Panc1 (cell line): ENCODE measurements around the gene TMEM233. TPM values are rescaled to one million over a fixed set of nuclear protein-coding genes. Genes with fewer than 3 reads are reported as not detected.

ENCODE experiments used
- ATAC-seq: fragments of 200-7000 bp; cut with Tn5 transposase; 2 replicates; pipeline ENCODE4 v1.9.1; 2020; ENCODE audit warnings: mild to moderate bottlenecking, moderate library complexity
- BruUV-seq: library from RNA; stranded (reverse); fragments of 400-500 nt; replicated peaks from 2 replicates; lab custom pipeline; 2021; lab: Mats Ljungman, UMichigan
- CTCF ChIA-PET: fragments of 300-600 bp; sonication (Branson Sonifier 250); formaldehyde crosslinking; loops from one replicate; lab custom pipeline; 2022; ENCODE audit warnings: antibody characterized with exemption; lab: Charles Lee
- POLR2A ChIA-PET: fragments of 300-600 bp; sonication (Branson Sonifier 250); formaldehyde crosslinking; loops from one replicate; lab custom pipeline; 2022; ENCODE audit warnings: antibody characterized with exemption; lab: Charles Lee
- DNase-seq: peaks from one replicate; pipeline ENCODE4 v3.0.0-alpha.2; 2010; ENCODE audit warnings: low read depth, low spot score
- H3K27ac ChIP-seq: 2 replicates; pipeline ENCODE4 v1.5.1; 2011; ENCODE audit warnings: mild to moderate bottlenecking, low read length, inconsistent platforms
- H3K27me3 ChIP-seq: fragments of 200-500 bp; sonication (Bioruptor generic); 2 replicates; pipeline ENCODE4 v1.6.0; 2014; ENCODE audit warnings: low read length, inconsistent platforms; ENCODE audit not compliant: control insufficient read depth, insufficient read depth
- H3K36me3 ChIP-seq: fragments of 200-500 bp; sonication (Bioruptor generic); 2 replicates; pipeline ENCODE4 v1.5.1; 2014; ENCODE audit warnings: inconsistent platforms, mild to moderate bottlenecking, low read length, moderate library complexity; ENCODE audit not compliant: control insufficient read depth, insufficient read depth
- H3K4me1 ChIP-seq: 2 replicates; pipeline ENCODE4 v1.5.1; 2011; ENCODE audit warnings: inconsistent platforms, mild to moderate bottlenecking, low read length, moderate library complexity; ENCODE audit not compliant: control insufficient read depth, insufficient read depth
- H3K4me3 ChIP-seq, 2 experiments: 2 replicates each; pipeline ENCODE4 v1.5.1; 2011 to 2012; ENCODE audit warnings: low read depth in 2 of 2, low read length in 2 of 2, mild to moderate bottlenecking in 2 of 2, inconsistent platforms in 1 of 2, moderate library complexity in 1 of 2
- H3K9me3 ChIP-seq: fragments of 200-500 bp; sonication (Bioruptor generic); 2 replicates; pipeline ENCODE4 v1.5.1; 2014; ENCODE audit warnings: low read depth, mild to moderate bottlenecking, inconsistent platforms, low read length, moderate library complexity; ENCODE audit not compliant: control insufficient read depth, insufficient read depth
- CTCF ChIP-seq: fragments of 450-650 bp; IDR thresholded peaks from 2 replicates; pipeline ENCODE4 v1.5.1; 2017; ENCODE audit warnings: mild to moderate bottlenecking
- POLR2AphosphoS5 ChIP-seq: IDR thresholded peaks from 2 replicates; pipeline ENCODE4 v1.6.1; 2012; ENCODE audit warnings: mild to moderate bottlenecking, low read depth, low read length, moderate library complexity
- REST ChIP-seq, 2 experiments: IDR thresholded peaks; 2 replicates each; pipeline ENCODE4 v1.6.1; 2011 to 2012; ENCODE audit warnings: low read depth in 2 of 2, control low read depth in 1 of 2, low read length in 1 of 2, mild to moderate bottlenecking in 1 of 2, moderate library complexity in 1 of 2; ENCODE audit not compliant: insufficient read depth in 1 of 2
- SIN3A ChIP-seq: IDR thresholded peaks from 2 replicates; pipeline ENCODE4 v1.6.1; 2012; ENCODE audit warnings: low read depth, mild to moderate bottlenecking, low read length, moderate library complexity, borderline replicate concordance; ENCODE audit not compliant: insufficient read depth
- TCF7L2 ChIP-seq: IDR thresholded peaks from 2 replicates; pipeline ENCODE4 v1.6.1; 2011; ENCODE audit warnings: mild to moderate bottlenecking, low read depth, low read length, inconsistent platforms
- in situ Hi-C: cut with HindIII; loops from 2 replicates; pipeline ENCODE4 v1.10.0; 2016; ENCODE audit warnings: low sequenced_read_pairs, low pct_unique_long_range_greater_than_20kb
- intact Hi-C: fragments of 100-400 bp; cut with micrococcal nuclease; formaldehyde crosslinking; loops from one replicate; pipeline ENCODE4 v1.10.0; 2022; ENCODE audit not compliant: unreplicated experiment
- total RNA-seq: library from RNA; stranded (reverse); gene quantifications from one replicate; pipeline ENCODE4 v1.2.1, GENCODE V29; 2021; ENCODE audit not compliant: unreplicated experiment

The TMEM233 gene
- total RNA-seq, 1 experiment from 2014 or later, result not detected

- no peak for TF ChIP-seq TCF7L2
Measured at GRCh38 chr12:119631930-119632678, 38.5 kb downstream of the TMEM233 start (continued).

- CTCF ChIA-PET, result no interaction called here
- TF ChIP-seq SIN3A, result no peak
- no peak for TF ChIP-seq TCF7L2
- no peak for TF ChIP-seq CTCF
- TF ChIP-seq POLR2AphosphoS5, result no peak
- no peak for TF ChIP-seq REST (IDR thresholded peaks at IDR 0.05; ENCODE audit: insufficient read depth in 1 of 2, low read depth in 2 of 2, low read length in 1 of 2)
- no peaks in the 10 kb centered on the region for H3K36me3 ChIP-seq
- H3K4me1 ChIP-seq, result no peaks in the 10 kb centered on the region
- H3K4me3 ChIP-seq, result no peak overlapping the region
- no peak for DNase-seq
- no peak overlapping the region for H3K27ac ChIP-seq
- in situ Hi-C loops (no loop called here), intact Hi-C loops (no loop called here)
- POLR2A ChIA-PET, result no interaction called here
- peaks cover 10% of the 10 kb centered on the region for H3K27me3 ChIP-seq
- H3K9me3 ChIP-seq, result no peaks in the 10 kb centered on the region
- ATAC-seq, result no peak
- BruUV-seq, result no TSS peak
Measured at GRCh38 chr12:119634743-119635142, 41.2 kb downstream of the TMEM233 start.

GRCh38 chr12:119642986-119643385 lies 49.4 kb downstream of the TMEM233 start:
- DNase-seq (no peak), ATAC-seq (no peak)
- Histone ChIP-seq H3K4me1 (no peaks in the 10 kb centered on the region), H3K4me3 (no peak overlapping the region), H3K27ac (no peak overlapping the region), H3K27me3 (peaks cover 3% of the 10 kb centered on the region; the same call in 1 of the 2 replicates), H3K9me3 (no peaks in the 10 kb centered on the region), H3K36me3 (no peaks in the 10 kb centered on the region)
- POLR2A ChIA-PET, result interaction anchor here (0.6 kb wide), 1 partner anchor 1372 kb away, joined by 11 read pairs; no protein-coding TSS in a partner anchor
- TF ChIP-seq REST (IDR thresholded peaks at IDR 0.05; ENCODE audit: insufficient read depth in 1 of 2, low read depth in 2 of 2, low read length in 1 of 2) (no peak), TCF7L2 (no peak), POLR2AphosphoS5 (no peak), SIN3A (no peak), CTCF (peak; percentile 60)
- CTCF ChIA-PET, result interaction anchor here (0.6 kb wide), 1 partner anchor 697 kb away, joined by 4 read pairs; no protein-coding TSS in a partner anchor
- intact Hi-C loops, result no loop called here
- in situ Hi-C loops, result no loop called here
- BruUV-seq, result no TSS peak
